ENCODE measurements around the gene ALK. TPM values are rescaled to one million over a fixed set of nuclear protein-coding genes. Genes with fewer than 3 reads are reported as not detected.

ALK gene
- total and polyA plus RNA-seq, 7 experiments from 2014 or later, result 0.13 TPM; not detected in 6

- Histone ChIP-seq H3K27ac (ENCODE audit: low read depth, low read length) (no peak overlapping the region), H3K4me3 (ENCODE audit: low read length) (no peak overlapping the region), H3K27me3 (ENCODE audit: control insufficient read depth in 2 of 2, insufficient read depth in 2 of 2, low read length in 2 of 2) (no peaks in the 10 kb centered on the region), H3K9me3 (ENCODE audit: control insufficient read depth in 2 of 3, low read length in 3 of 3) (no peaks in the 10 kb centered on the region), H3K36me3 (ENCODE audit: control insufficient read depth in 2 of 3, insufficient read depth in 3 of 3, low read length in 3 of 3) (no peaks in the 10 kb centered on the region), H3K4me1 (ENCODE audit: control insufficient read depth in 2 of 2, insufficient read depth in 2 of 2, low read length in 2 of 2) (no peaks in the 10 kb centered on the region)
- ATAC-seq (no peak), DNase-seq (no peak)
- Mint-ChIP-seq H3K4me3 (no peak overlapping the region), H3K4me1 (peaks cover 0 to 2% (median 0%) of the 10 kb centered on the region in 7 donors), H3K36me3 (no peaks in the 10 kb centered on the region), H3K27ac (no peak overlapping the region), H3K27me3 (peaks cover 0 to 9% (median 0%) of the 10 kb centered on the region in 5 donors), H3K9me3 (no peaks in the 10 kb centered on the region)
- ChIA-PET POLR2A (no interaction called here), CTCF (no interaction called here)
- intact Hi-C loops (cut with micrococcal nuclease), result no loop called here
Observed at GRCh38 chr2:29590211-29590610, 331.2 kb downstream of the ALK start.

GRCh38 chr2:29589440-29590103, 331.8 kb downstream of the ALK start:
- H3K27me3 Mint-ChIP-seq, result peaks cover 0 to 6% (median 0%) of the 10 kb centered on the region in 5 donors
- CTCF ChIA-PET, result no interaction called here
- ATAC-seq (no peak), DNase-seq (no peak)
- H3K9me3 Mint-ChIP-seq, result no peaks in the 10 kb centered on the region
- H3K9me3 ChIP-seq (ENCODE audit: control insufficient read depth in 2 of 3, low read length in 3 of 3), result no peaks in the 10 kb centered on the region
- no peaks in the 10 kb centered on the region for H3K36me3 ChIP-seq (ENCODE audit: control insufficient read depth in 2 of 3, insufficient read depth in 3 of 3, low read length in 3 of 3)
- POLR2A ChIA-PET, result no interaction called here
- peaks cover 0 to 2% (median 0%) of the 10 kb centered on the region in 7 donors for H3K4me1 Mint-ChIP-seq
- intact Hi-C loops (cut with micrococcal nuclease), result no loop called here
- H3K4me3 Mint-ChIP-seq, result no peak overlapping the region
- no peaks in the 10 kb centered on the region for H3K4me1 ChIP-seq (ENCODE audit: control insufficient read depth in 2 of 2, insufficient read depth in 2 of 2, low read length in 2 of 2)
- H3K36me3 Mint-ChIP-seq, result no peaks in the 10 kb centered on the region
- H3K27me3 ChIP-seq (ENCODE audit: control insufficient read depth in 2 of 2, insufficient read depth in 2 of 2, low read length in 2 of 2), result no peaks in the 10 kb centered on the region
- no peak overlapping the region for H3K27ac Mint-ChIP-seq
- H3K27ac ChIP-seq (ENCODE audit: low read depth, low read length), result no peak overlapping the region
- H3K4me3 ChIP-seq (ENCODE audit: low read length), result no peak overlapping the region

DNA sequence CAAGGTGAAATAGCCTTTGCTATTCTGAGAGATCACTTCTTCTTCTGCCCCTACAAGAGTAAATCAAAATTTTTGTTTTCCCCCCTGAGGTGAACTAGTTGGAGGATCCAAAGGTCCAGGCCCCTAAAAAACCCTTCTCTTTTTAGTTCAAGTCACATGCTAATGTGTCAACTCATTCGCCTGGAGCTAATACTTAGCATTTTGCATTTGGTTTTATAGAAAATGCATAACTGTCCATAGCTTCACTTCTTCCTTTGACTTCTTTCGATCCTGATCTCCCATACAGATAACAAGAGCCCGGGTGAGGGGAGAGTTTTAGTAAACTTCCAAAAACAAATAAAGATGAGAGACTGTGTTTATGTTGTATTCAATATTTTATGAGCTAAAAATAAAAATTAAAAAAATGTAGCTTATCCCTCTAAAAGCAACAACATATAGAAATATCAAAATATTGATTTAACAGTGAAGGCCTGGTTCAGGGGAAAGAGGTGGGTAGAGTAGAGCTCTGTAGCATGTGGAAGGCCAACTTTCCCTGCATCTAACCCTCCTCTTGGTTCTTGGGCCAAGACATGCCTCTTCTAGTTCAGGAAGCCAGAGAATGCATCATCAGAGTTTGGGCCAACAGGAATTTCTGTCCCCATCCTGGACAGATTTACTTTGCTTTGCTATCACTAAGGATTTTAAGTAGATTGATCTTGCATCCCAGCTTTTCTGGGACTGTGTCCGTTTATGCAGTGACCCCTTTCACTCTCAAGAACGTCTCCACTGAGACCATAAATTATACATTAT, 333.8 kb downstream of the ALK start:
- ATAC-seq (no peak), DNase-seq (no peak)
- Histone ChIP-seq H3K9me3 (ENCODE audit: control insufficient read depth in 2 of 3, low read length in 3 of 3) (no peaks in the 10 kb centered on the region), H3K27me3 (ENCODE audit: control insufficient read depth in 2 of 2, insufficient read depth in 2 of 2, low read length in 2 of 2) (no peaks in the 10 kb centered on the region), H3K4me3 (ENCODE audit: low read length) (no peak overlapping the region), H3K36me3 (ENCODE audit: control insufficient read depth in 2 of 3, insufficient read depth in 3 of 3, low read length in 3 of 3) (no peaks in the 10 kb centered on the region), H3K4me1 (ENCODE audit: control insufficient read depth in 2 of 2, insufficient read depth in 2 of 2, low read length in 2 of 2) (no peaks in the 10 kb centered on the region), H3K27ac (ENCODE audit: low read depth, low read length) (no peak overlapping the region)
- CTCF ChIA-PET, result no interaction called here
- POLR2A ChIA-PET, result no interaction called here
- no peaks in the 10 kb centered on the region for H3K9me3 Mint-ChIP-seq
- H3K36me3 Mint-ChIP-seq, result no peaks in the 10 kb centered on the region
- peaks cover 0 to 4% (median 0%) of the 10 kb centered on the region in 5 donors for H3K27me3 Mint-ChIP-seq
- no peak overlapping the region for H3K4me3 Mint-ChIP-seq
- peaks cover 0 to 2% (median 0%) of the 10 kb centered on the region in 7 donors for H3K4me1 Mint-ChIP-seq
- intact Hi-C loops (cut with micrococcal nuclease), result no loop called here
- no peak overlapping the region for H3K27ac Mint-ChIP-seq

- H3K4me3 ChIP-seq (ENCODE audit: low read length), result no peak overlapping the region
- ATAC-seq, result no peak
- H3K9me3 Mint-ChIP-seq, result no peaks in the 10 kb centered on the region
- CTCF ChIA-PET, result no interaction called here
- intact Hi-C loops (cut with micrococcal nuclease), result no loop called here
- no peak overlapping the region for H3K4me3 Mint-ChIP-seq
- H3K4me1 Mint-ChIP-seq, result peaks cover 0 to 2% (median 0%) of the 10 kb centered on the region in 7 donors
- POLR2A ChIA-PET, result no interaction called here
- H3K27ac ChIP-seq (ENCODE audit: low read depth, low read length), result no peak overlapping the region
- no peaks in the 10 kb centered on the region for H3K27me3 ChIP-seq (ENCODE audit: control insufficient read depth in 2 of 2, insufficient read depth in 2 of 2, low read length in 2 of 2)
- no peak for DNase-seq
- no peak overlapping the region for H3K27ac Mint-ChIP-seq
- H3K9me3 ChIP-seq (ENCODE audit: control insufficient read depth in 2 of 3, low read length in 3 of 3), result no peaks in the 10 kb centered on the region
- no peaks in the 10 kb centered on the region for H3K4me1 ChIP-seq (ENCODE audit: control insufficient read depth in 2 of 2, insufficient read depth in 2 of 2, low read length in 2 of 2)
- peaks cover 0 to 4% (median 0%) of the 10 kb centered on the region in 5 donors for H3K27me3 Mint-ChIP-seq
- no peaks in the 10 kb centered on the region for H3K36me3 Mint-ChIP-seq
- H3K36me3 ChIP-seq (ENCODE audit: control insufficient read depth in 2 of 3, insufficient read depth in 3 of 3, low read length in 3 of 3), result no peaks in the 10 kb centered on the region
Observed at GRCh38 chr2:29586919-29587318, 334.5 kb downstream of the ALK start.

- intact Hi-C loops (cut with micrococcal nuclease), result no loop called here
- no peak for ATAC-seq
Observed at GRCh38 chr2:29583548-29584156, 337.7 kb downstream of the ALK start.

DNA sequence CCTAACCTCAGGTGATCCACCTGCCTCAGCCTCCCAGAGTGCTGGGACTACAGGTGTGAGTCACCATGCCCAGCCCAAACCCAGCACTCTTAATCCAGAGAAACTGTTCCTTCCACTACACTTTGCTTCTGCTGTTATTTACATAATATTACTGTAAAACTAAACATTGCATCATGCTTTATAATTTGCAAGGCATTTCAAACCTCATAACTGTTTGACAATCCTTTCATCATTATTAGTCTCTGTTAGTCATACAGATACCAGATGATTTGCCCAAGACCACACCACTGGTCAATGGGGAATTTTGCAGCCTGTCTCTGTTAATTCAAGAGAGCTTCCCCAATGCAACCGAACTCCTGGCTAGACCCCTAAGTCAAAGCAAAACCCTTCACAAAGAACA, 338.3 kb downstream of the ALK start:
- Mint-ChIP-seq H3K9me3 (no peaks in the 10 kb centered on the region), H3K36me3 (no peaks in the 10 kb centered on the region), H3K4me1 (no peaks in the 10 kb centered on the region), H3K4me3 (no peak overlapping the region), H3K27me3 (peaks cover 0 to 6% (median 0%) of the 10 kb centered on the region in 5 donors), H3K27ac (no peak overlapping the region)
- CTCF ChIA-PET, result no interaction called here
- no peak for DNase-seq
- Histone ChIP-seq H3K27ac (ENCODE audit: low read depth, low read length) (no peak overlapping the region), H3K27me3 (ENCODE audit: control insufficient read depth in 2 of 2, insufficient read depth in 2 of 2, low read length in 2 of 2) (no peaks in the 10 kb centered on the region), H3K9me3 (ENCODE audit: control insufficient read depth in 2 of 3, low read length in 3 of 3) (no peaks in the 10 kb centered on the region), H3K4me3 (ENCODE audit: low read length) (no peak overlapping the region), H3K4me1 (ENCODE audit: control insufficient read depth in 2 of 2, insufficient read depth in 2 of 2, low read length in 2 of 2) (no peaks in the 10 kb centered on the region), H3K36me3 (ENCODE audit: control insufficient read depth in 2 of 3, insufficient read depth in 3 of 3, low read length in 3 of 3) (no peaks in the 10 kb centered on the region)
- POLR2A ChIA-PET, result no interaction called here
- ATAC-seq, result no peak
- intact Hi-C loops (cut with micrococcal nuclease), result no loop called here

More at GRCh38 chr2:29583548-29584156, 337.7 kb downstream of the ALK start:
- Mint-ChIP-seq H3K9me3 (no peaks in the 10 kb centered on the region), H3K27ac (no peak overlapping the region), H3K36me3 (no peaks in the 10 kb centered on the region), H3K4me3 (no peak overlapping the region), H3K27me3 (peaks cover 0 to 6% (median 0%) of the 10 kb centered on the region in 5 donors), H3K4me1 (no peaks in the 10 kb centered on the region)
- no peak for DNase-seq
- ChIA-PET CTCF (no interaction called here), POLR2A (no interaction called here)
- Histone ChIP-seq H3K9me3 (ENCODE audit: control insufficient read depth in 2 of 3, low read length in 3 of 3) (no peaks in the 10 kb centered on the region), H3K27ac (ENCODE audit: low read depth, low read length) (no peak overlapping the region), H3K4me3 (ENCODE audit: low read length) (no peak overlapping the region), H3K4me1 (ENCODE audit: control insufficient read depth in 2 of 2, insufficient read depth in 2 of 2, low read length in 2 of 2) (no peaks in the 10 kb centered on the region), H3K27me3 (ENCODE audit: control insufficient read depth in 2 of 2, insufficient read depth in 2 of 2, low read length in 2 of 2) (no peaks in the 10 kb centered on the region), H3K36me3 (ENCODE audit: control insufficient read depth in 2 of 3, insufficient read depth in 3 of 3, low read length in 3 of 3) (no peaks in the 10 kb centered on the region)

All from naive thymus-derived CD4-positive, alpha-beta T cell (primary cell).